ENCODE results near the gene CARD11.
A peak's percentile ranks its signal among the peaks of the same experiment; 100 is the strongest.

GRCh38 chr7:2936891-2937580, 106.6 kb downstream of the CARD11 start:
- TF ChIP-seq CTCF (IDR thresholded peaks at IDR 0.05 in 8 of 11, conservative IDR thresholded peaks at IDR 0.05 in 3 of 11) (no peak), POLR2AphosphoS5 (IDR thresholded peaks at IDR 0.05) (peak in 1 of 3 donors; percentile 36), POLR2A (IDR thresholded peaks at IDR 0.05) (no peak)

All from spleen (tissue), 7 donors.